ENCODE data around the gene TXNDC11.

The TXNDC11 gene

DNA sequence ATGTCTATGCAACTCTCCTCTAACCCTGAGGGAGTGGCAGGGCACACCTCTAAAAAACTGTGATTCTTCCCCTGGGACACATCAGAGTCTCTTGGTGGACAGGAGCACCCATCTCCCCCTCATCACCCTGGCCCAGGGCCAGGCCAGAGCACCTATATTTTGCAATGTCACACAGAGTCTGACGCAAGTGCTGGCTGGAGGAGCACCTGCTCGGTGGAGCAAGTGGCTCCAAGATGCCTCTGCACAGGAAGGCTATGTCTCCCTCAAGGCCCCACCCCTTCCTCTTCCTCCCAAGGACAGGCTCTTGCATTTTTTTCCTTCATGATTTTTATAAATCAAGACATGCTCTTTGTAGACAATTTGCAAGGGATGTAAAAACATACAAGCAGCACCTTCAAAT, 61.1 kb downstream of the TXNDC11 start:
- in situ Hi-C loops (cut with MboI; ENCODE audit: low pct_unique_long_range_greater_than_20kb, low sequenced_read_pairs) = loop anchor here (25.0 kb wide), 1 partner anchor 719 kb away; no protein-coding TSS in a partner anchor
- no peak for DNase-seq

DNA sequence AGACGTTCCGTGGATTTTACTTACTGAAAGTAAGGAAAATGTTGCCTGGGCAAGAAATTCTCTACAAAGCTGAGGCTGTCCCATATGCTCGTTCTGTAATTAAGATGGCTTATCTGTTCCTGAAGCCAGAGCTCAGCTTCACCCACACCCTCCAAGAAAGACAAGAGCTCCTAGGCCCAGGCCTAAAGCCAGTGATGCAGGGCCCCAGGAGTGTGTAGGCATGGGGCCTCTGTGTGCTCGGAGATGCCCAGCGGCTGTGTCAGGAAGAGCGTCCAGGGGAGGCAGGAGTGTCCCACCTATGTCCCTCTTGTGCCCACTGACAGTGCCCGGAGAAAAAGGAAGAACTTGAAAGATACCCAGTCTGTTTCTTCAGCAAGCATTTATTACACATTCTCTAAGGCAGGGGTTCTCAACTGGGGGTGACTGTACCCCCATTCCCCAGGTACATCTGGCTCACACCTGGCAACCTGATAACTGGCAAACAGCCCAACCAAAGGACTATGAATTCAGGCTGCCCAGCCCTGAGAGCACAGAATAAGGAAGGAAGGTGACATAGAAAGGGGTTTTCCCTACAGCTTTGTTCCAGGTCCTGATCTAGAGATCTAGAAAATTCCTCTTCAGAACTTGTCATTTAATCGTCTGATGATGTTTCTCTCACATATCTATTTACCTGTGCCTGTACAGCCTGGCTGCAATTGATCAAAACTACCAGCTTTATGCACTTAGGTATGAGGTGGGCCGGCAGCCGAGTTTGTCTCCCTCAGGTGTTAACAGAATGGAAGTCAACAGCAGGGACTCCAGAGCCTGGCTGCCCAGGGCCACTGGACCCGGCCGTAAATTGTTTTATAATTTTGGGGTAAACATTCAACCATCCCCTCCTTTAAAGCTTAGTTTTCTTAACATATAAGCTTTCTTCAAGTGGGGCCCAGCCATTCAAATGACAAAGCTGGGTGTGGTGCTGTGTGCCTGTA, 62.4 kb downstream of the TXNDC11 start:
- no peak for DNase-seq
- in situ Hi-C loops (cut with MboI; ENCODE audit: low pct_unique_long_range_greater_than_20kb, low sequenced_read_pairs) = loop anchor here (25.0 kb wide), 1 partner anchor 718 kb away; no protein-coding TSS in a partner anchor

DNA sequence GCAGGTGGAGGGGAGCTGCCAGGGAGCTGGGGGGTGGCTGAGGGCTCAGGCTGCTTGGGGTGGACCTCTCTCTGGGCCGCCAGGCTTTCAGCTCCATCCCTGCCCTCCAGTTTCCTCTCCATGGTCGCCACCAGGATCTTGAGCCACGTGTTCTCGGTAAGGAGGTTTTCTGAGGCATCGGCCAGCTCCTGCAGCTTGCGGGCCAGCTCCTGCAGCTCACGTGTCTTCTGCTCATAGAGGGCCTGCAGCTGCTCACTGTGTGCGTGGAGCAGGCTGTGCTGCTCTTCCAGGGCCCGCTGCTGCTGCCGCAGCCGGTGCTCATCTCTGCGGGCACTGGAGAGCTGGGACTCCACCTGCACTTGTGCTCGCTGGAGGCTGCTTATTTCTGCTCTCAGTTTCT, 63.4 kb downstream of the TXNDC11 start:
- in situ Hi-C loops (cut with MboI; ENCODE audit: low pct_unique_long_range_greater_than_20kb, low sequenced_read_pairs) = loop anchor here (25.0 kb wide), 1 partner anchor 717 kb away; no protein-coding TSS in a partner anchor

DNA sequence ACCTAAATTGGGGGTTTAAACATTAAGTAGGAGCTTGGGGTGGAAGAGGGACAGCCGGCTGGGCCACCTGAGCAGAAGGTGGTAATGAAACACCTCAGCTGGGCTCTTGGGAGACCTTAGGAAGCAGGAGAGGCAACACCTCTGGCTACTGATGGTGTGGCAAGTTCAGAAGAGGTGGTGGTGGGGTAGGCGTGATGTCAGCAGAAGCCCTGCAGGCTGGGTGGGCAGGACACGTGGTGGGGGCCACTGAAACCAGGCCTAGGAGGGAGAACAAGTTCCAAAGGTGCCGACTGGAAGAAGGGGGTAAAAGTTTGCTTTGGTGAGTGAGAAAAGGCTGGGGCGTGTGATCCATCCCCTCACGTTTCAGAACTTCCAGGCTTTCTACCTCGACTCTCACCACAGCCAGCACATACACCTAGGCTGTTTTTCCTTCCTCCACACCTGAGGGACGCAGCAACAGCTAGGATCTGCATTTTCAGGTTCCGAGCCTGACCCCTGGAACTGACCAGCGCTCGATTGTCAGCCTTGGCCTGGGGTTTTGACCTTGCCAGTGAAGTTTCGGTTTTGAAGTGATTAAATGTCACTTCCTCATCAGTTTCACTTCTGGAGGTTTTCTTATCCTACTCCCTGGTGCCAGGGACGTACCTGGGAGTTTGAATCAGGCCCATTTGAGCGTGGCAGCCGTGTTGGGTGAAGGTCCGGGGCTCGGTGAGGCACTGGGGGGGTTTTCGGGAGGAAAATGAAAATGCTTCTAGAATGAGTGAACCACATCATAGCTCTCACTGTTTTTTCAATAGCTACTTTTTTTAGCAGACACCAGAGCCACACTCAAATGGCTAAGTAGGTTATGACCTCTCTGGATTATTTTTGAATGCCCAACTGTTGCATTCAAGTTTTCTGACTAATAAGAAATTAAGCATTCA, 64.4 kb downstream of the TXNDC11 start:
- DNase-seq = no peak
- in situ Hi-C loops (cut with MboI; ENCODE audit: low pct_unique_long_range_greater_than_20kb, low sequenced_read_pairs) = loop anchor here (25.0 kb wide), 1 partner anchor 716 kb away; no protein-coding TSS in a partner anchor

More for the DNA sequence above, 63.4 kb downstream of the TXNDC11 start:
- no peak for DNase-seq

DNA sequence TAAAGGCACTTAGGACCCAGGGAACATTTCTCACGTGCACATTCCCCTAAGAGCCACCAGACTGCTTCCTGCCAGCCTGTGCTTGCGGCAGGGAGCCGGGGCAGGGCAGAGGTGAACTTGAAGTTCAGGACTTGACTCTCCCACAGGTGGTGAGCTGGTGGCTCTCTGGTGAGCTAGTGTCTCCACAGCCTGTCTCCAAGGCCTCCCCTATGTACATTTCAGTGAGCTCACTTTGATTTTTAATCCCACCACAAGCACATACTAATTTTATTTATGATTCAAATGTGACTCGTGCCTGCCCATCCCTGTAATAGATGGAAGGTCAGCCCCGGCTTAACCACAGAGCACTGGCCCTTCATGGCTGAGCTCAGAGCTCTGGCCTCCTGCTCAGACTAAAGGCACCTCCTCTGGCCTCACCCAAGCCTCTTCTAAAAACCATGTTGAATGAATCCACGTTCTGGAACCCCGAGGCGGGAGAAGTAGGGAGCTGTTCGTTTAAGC, 65.2 kb downstream of the TXNDC11 start:
- no peak for DNase-seq
- in situ Hi-C loops (cut with MboI; ENCODE audit: low pct_unique_long_range_greater_than_20kb, low sequenced_read_pairs) = loop anchor here (25.0 kb wide), 1 partner anchor 715 kb away; no protein-coding TSS in a partner anchor

DNA sequence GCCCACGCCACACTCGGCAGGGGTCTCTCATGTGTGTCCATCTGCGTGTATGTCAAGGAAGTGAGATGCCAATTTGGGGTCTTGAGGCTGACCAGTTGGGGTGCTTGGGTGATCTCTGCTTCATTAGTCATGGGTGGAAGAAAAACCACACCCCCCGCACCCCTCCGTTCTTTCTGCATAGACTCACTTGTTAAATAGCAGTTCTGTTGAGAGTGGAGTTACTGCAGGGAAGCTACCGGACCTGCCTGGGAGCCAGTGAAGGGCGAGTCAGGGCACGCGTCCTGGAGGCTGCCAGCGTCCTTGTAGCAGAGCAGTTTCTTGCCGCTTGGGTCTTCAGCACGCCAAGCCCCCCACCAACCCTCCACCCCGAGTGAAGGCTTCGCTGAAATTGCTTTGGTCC, 65.9 kb downstream of the TXNDC11 start:
- in situ Hi-C loops (cut with MboI; ENCODE audit: low pct_unique_long_range_greater_than_20kb, low sequenced_read_pairs) = loop anchor here (25.0 kb wide), 1 partner anchor 714 kb away; no protein-coding TSS in a partner anchor
- no peak for DNase-seq

DNA sequence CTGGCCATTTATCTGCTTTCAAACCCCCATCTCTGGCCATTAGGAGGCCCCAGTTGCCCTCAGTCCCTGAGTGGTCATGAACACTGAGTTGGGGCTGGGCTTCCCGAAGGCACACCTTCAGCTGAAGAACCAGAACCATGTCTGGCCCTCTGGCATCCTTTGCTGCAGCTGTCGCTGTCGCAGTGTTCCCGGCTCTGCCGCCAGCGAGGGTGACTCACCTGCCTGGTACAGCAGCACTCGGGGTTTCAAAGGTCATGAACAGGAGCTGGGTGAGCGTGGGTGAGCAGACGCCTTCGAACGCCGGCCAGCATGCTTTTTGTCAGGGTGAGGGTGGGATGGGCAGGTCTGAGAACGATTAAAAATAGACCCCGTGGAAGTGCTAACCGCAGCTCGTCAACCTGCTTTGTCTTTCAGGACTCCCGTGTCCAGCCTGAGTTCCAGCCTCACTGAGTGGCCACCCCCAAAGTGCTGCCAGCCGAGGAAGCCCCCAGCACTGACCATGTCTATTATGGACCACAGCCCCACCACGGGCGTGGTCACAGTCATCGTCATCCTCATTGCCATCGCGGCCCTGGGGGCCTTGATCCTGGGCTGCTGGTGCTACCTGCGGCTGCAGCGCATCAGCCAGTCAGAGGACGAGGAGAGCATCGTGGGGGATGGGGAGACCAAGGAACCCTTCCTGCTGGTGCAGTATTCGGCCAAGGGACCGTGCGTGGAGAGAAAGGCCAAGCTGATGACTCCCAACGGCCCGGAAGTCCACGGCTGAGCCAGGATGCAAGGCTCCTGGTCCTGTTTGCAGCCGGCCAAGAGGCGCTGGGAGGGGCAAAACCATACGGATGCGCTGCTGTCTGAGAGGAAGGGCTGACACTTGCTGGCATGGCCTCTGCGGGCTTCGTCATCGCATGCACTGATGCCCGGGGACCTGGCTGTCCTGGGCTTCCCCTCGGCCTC, 66.8 kb downstream of the TXNDC11 start:
- in situ Hi-C loops (cut with MboI; ENCODE audit: low pct_unique_long_range_greater_than_20kb, low sequenced_read_pairs) = loop anchor here (25.0 kb wide), 1 partner anchor 714 kb away; no protein-coding TSS in a partner anchor
- DNase-seq = no peak

DNA sequence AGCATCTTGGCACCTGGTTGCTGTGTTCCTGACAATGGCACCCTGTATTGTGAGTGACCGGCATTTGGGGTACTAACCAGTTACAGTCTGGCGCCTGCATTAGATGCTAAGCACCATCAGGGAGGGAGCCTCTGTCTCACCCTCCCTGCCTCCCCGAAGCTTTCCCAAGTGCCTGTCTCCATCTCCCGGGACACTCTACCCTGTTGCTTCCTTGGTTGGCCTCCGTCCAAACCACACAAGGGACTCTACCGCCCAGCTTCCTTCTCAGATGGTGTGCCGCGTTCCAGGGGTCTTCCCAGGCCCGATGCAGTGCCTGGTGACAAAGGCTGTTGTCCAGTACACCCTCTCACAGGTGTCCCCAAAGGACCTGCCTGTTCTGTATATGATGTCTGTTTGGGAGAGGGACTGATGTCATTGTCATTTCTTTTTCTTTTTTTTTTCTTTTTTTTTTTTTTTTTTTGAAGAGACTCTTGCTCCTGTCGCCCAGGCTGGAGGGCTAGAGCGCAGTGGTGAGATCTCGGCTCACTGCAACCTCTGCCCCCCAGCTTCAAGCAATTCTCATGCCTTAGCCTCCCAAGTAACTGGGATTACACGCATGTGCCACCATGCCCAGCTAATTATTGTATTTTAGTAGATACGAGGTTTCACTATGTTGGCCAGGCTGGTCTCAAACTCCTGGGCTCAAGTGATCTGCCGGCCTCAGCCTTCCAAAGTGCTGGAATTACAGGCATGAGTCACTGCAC, 67.7 kb downstream of the TXNDC11 start:
- in situ Hi-C loops (cut with MboI; ENCODE audit: low pct_unique_long_range_greater_than_20kb, low sequenced_read_pairs) = loop anchor here (25.0 kb wide), 1 partner anchor 713 kb away; no protein-coding TSS in a partner anchor

DNA sequence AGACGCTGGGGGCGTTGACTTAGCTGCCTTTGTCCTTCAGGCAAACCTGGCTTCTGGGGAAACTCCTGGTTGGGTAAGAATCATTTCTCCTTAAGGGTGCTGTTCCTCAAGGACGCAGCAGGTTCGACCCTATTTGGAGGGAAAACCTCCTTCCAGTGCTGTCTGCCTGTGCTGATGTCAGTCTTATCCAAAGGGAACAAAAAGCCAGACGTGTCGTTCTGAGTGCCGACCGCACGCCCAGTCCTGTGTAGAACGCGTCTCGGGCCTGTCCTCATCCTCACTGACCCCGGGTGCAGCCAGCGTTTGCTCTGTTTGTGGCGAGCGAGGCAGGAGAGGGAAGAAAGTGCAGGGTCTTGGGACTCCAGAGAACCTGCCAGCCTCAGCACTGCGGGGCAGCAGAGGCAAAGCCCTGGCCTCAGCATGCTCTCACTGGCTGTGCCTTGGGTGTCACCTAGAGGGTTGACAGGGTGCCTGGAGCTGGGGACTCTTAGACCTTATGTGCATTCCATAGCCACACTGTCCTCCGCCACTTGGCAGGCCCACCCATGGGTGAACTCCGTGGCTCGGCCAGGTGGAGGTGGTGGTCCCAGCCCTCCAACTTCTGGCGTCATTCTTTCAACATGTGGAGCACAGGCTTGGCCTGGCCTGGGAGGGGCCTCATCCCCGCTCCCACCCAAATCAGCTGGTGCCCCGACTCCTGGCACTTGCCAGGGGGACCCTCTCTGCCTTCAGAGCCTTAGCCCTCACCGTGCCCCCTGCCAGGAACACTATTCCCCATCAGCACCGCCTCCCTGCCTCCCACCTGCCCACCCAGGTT, 68.4 kb downstream of the TXNDC11 start:
- DNase-seq = no peak
- in situ Hi-C loops (cut with MboI; ENCODE audit: low pct_unique_long_range_greater_than_20kb, low sequenced_read_pairs) = no loop called here

More for the DNA sequence above, 67.7 kb downstream of the TXNDC11 start:
- no peak for DNase-seq

DNA sequence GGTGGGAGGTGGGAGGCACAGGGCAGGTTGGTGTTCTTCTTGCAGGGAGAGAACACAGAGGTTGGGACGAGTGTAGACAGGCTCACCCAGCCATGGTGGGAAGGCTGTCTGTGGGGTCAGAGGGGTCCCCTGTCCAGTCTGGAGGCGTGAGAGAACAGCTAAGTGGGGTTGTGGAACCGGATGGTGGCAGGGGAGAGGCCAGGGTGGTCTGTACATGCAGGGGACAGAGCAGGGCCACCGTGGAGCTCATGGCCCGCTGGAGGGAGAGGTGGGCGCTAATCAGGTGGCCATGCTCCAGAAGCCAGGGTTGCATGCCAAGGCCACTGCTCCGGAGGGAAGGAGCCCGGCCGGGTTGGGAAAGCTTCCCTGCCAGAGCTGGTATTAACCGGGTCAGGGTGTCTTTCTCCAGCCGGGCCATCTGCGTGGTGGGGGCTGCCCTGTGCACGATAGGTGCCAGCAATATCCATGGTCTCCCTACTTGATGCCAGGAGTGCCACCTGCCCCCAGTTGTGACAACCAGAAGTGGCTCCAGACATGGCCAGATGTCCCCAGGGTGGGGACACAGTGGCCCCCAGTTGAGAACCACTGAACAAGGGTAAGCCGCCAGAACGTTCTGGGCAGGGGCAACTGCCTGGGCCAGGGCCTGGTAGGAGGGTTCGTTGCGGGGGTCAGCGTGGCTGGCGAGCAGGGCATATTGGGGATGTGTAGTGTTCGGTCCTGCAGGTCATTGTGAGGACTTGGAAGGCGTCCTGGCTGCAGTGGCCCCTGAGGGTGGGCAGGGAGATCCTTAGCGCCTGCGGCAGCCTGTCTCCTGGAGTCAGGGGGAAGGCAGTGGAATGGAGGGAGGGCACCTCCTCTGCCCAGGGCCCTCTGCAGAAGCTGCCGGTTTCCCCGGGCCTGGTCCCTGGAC, 69.3 kb downstream of the TXNDC11 start:
- DNase-seq = no peak
- in situ Hi-C loops (cut with MboI; ENCODE audit: low pct_unique_long_range_greater_than_20kb, low sequenced_read_pairs) = no loop called here

DNA sequence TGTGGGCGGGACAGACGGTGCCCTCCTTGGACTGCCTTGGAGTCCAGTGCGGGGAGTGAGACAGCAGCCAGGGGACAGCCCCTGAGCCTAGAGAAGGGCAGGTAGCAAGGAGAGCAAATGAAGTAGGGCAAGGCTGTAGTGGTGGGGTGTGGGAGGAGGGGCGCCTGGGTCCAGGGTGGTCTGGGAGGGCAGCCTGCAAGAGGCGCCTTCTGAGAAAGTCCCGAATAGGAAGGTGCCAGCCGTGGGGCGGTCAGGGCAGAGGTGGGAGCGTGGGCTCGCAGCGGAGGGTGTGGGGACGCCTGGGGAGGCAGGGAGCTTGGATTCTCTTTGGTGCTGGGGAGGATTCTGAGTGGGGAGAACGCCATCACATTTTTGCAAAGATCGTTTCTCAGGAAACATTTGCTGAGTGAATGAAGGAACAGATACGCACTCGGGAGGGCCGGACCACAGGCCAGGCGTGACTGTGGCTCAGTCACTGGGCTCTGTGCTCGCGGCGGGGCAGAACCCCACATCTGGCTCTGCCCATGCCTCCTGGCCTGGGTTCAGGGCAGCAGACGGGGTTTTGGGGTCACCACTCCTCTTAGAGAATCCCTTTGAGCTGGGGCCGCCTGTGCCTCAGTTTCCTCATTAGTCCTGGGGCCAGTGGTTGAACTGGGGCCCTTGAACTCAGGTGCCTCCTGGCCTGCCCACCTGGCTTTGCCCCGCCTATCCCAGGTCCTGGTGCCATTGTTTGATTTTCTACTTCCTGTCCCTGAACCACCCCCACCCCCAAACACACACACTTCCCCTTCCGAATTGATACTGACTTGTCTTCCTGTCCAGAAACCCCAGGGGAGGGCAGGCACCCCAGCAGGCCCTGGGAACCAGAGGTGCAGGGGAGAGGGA, 70.2 kb downstream of the TXNDC11 start:
- peak; percentile 45 for DNase-seq
- in situ Hi-C loops (cut with MboI; ENCODE audit: low pct_unique_long_range_greater_than_20kb, low sequenced_read_pairs) = no loop called here

DNA sequence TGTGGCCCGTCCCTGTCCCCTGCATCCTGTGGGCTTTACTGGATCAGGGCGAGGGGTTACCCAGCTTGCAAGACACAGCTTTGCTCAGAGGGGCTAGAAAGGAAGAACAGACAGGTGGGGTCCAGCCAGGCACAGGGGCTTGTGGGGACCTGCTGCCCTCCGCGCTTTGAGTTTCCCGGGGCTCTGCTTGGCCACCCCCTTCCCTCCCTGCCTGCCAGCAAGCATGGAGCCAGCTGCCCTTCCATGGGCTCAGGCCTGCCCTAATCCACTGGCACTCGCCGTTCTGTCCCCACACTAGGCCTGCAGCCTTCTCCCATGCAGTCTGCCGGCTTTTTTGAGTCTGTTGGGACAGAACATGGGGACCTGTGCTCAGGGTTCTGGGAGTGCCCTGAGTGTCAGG, 71.0 kb downstream of the TXNDC11 start:
- DNase-seq = no peak
- in situ Hi-C loops (cut with MboI; ENCODE audit: low pct_unique_long_range_greater_than_20kb, low sequenced_read_pairs) = no loop called here

DNA sequence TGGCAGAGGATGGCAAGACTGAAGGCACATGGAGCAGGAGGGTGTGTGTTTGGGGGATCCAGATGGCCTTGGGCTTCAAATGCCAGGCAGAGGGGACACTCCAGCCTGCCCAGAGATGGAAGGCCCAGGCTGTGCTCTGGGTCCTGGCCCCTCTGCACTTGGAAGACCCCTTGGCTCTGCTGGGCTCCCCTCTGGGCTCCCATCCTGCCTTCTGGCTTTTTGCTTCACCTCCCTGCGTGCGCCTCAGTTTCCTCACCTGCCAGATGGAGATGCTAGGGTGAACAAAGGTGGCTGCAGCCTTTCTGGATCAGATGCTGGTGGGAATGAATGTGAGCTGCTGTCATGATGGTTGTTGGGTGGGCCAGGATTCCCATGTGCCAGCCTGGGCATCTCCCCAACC, 71.4 kb downstream of the TXNDC11 start:
- DNase-seq = no peak
- in situ Hi-C loops (cut with MboI; ENCODE audit: low pct_unique_long_range_greater_than_20kb, low sequenced_read_pairs) = no loop called here

DNA sequence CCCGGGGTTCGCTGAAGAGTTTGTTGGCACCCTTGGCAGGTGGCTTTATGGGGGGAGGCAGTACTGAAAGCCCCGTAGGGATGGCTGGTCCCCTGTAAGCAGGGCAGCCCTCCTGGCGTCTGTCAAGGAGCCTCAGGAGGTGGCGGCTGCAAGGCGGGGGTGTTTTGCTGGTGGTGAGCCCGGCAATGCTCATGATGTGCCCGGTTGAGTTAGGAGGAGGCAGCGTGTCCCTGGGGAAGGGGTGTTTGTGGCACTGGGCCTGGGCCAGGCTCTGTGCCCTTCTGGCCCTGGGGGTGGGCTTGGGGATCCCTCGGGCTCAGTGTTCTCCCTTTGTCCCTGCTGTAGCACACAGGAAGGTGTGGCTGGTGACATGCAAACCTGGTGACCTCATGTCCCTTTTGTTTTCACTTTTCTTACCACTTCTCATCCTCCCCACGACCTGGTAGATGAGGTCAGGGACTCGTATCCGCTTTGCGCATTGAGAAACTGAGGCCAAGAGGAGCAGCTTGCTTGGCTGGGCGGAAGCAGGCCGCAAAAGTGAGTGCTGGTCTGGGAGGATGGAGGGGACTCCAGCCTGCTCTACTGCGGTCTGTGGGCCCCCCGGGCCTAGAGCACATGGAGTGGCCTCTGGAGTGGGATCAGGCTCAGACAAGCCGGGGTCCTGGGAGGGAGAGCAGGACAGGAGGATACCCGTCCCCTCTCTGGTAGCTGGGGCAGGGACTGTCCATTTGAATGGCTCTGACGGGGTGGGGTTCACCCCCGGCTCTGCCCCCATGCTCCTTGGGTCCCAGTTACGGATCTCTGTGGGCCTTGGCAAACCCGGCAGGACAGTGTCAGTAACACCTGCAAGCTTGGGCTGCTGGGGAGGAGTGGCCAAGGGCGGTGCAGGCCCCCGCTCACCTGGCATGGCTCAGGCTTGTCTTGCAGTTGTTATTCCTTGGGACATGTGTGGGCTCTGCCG, 72.2 kb downstream of the TXNDC11 start:
- no peak for DNase-seq
- in situ Hi-C loops (cut with MboI; ENCODE audit: low pct_unique_long_range_greater_than_20kb, low sequenced_read_pairs) = no loop called here
